IMR-90 (cell line): ENCODE data around the gene MRPL4. TPM values are rescaled to one million over a fixed set of nuclear protein-coding genes. Genes with fewer than 3 reads are reported as not detected.

Experiments
- ATAC-seq: fragments of 200-7000 bp; cut with Tn5 transposase; 2 replicates; pipeline ENCODE4 v1.9.1; 2020; ENCODE audit warnings: low read depth, mild to moderate bottlenecking, moderate library complexity
- BruUV-seq: library from RNA; stranded (reverse); fragments of 400-500 nt; replicated peaks from 2 replicates; lab custom pipeline; 2021; lab: Mats Ljungman, UMichigan
- CTCF ChIA-PET: fragments of 300-600 bp; formaldehyde crosslinking; extraction: SDS; loops from one replicate; lab custom pipeline; 2021; ENCODE audit warnings: antibody characterized with exemption; lab: Yijun Ruan, JAX
- POLR2A ChIA-PET: fragments of 300-600 bp; sonication (Branson Sonifier 250); formaldehyde crosslinking; loops from one replicate; lab custom pipeline; 2022; ENCODE audit warnings: antibody characterized with exemption; ENCODE audit not compliant: unreplicated experiment; lab: Charles Lee
- DNase-seq: peaks from one replicate; pipeline ENCODE4 v3.0.0; 2013
- H2AFZ ChIP-seq: replicated peaks from 2 replicates; pipeline ENCODE3; 2013; ENCODE audit warnings: low read length, mild to moderate bottlenecking; ENCODE audit not compliant: poor library complexity
- H2AK5ac ChIP-seq: 2 replicates; pipeline ENCODE4 v1.6.1; 2013; ENCODE audit warnings: low read depth, low read length, inconsistent platforms
- H2AK9ac ChIP-seq: replicated peaks from 2 replicates; pipeline ENCODE3; 2013; ENCODE audit warnings: mild to moderate bottlenecking, low read depth, low read length, moderate library complexity; ENCODE audit not compliant: poor library complexity
- H2BK120ac ChIP-seq: 2 replicates; pipeline ENCODE4 v1.6.1; 2013; ENCODE audit warnings: low read depth, low read length, inconsistent platforms
- H2BK15ac ChIP-seq: 3 replicates; pipeline ENCODE4 v1.6.1; 2013; ENCODE audit warnings: low read depth, low read length, inconsistent platforms
- H2BK20ac ChIP-seq: 2 replicates; pipeline ENCODE4 v1.6.1; 2013; ENCODE audit warnings: low read depth, mild to moderate bottlenecking, inconsistent platforms, low read length, moderate library complexity
- H2BK5ac ChIP-seq: 2 replicates; pipeline ENCODE4 v1.6.1; 2013; ENCODE audit warnings: mild to moderate bottlenecking, low read depth, low read length, inconsistent platforms; ENCODE audit not compliant: poor library complexity, severe bottlenecking
- H3K14ac ChIP-seq: replicated peaks from 2 replicates; pipeline ENCODE4 v1.6.1; 2013; ENCODE audit warnings: low read depth, low read length, inconsistent platforms
- H3K18ac ChIP-seq: 2 replicates; pipeline ENCODE4 v1.6.1; 2013; ENCODE audit warnings: low read depth, low read length, control low read depth
- H3K23ac ChIP-seq: 2 replicates; pipeline ENCODE4 v1.6.1; 2013; ENCODE audit warnings: low read depth, low read length, inconsistent platforms
- H3K27ac ChIP-seq: 2 replicates; pipeline ENCODE4 v1.5.1; 2013; ENCODE audit warnings: mild to moderate bottlenecking, control low read depth, low read length; ENCODE audit not compliant: insufficient read depth
- H3K27me3 ChIP-seq: 2 replicates; pipeline ENCODE4 v1.6.1; 2013; ENCODE audit warnings: low read length; ENCODE audit not compliant: control insufficient read depth, insufficient read depth
- H3K36me3 ChIP-seq: 2 replicates; pipeline ENCODE4 v1.6.1; 2013; ENCODE audit warnings: low read length, mixed read lengths; ENCODE audit not compliant: control insufficient read depth, insufficient read depth
- H3K4ac ChIP-seq: 2 replicates; pipeline ENCODE4 v1.6.1; 2013; ENCODE audit warnings: low read depth, low read length, inconsistent platforms
- H3K4me1 ChIP-seq: 2 replicates; pipeline ENCODE4 v1.6.1; 2013; ENCODE audit warnings: low read length, mixed read lengths; ENCODE audit not compliant: control insufficient read depth, insufficient read depth
- H3K4me2 ChIP-seq: 2 replicates; pipeline ENCODE4 v1.6.1; 2013; ENCODE audit warnings: low read depth, mild to moderate bottlenecking, control low read depth, low read length, moderate library complexity
- H3K4me3 ChIP-seq: 2 replicates; pipeline ENCODE4 v1.5.1; 2013; ENCODE audit warnings: low read depth, mild to moderate bottlenecking, control low read depth, low read length, moderate library complexity; ENCODE audit not compliant: insufficient read depth
- H3K56ac ChIP-seq: 2 replicates; pipeline ENCODE4 v1.6.1; 2013; ENCODE audit warnings: low read length, inconsistent platforms; ENCODE audit not compliant: insufficient read depth; ENCODE audit errors: extremely low read depth
- H3K79me1 ChIP-seq, 2 experiments: 2 replicates each; pipeline ENCODE4 v1.6.1; 2013; ENCODE audit warnings: low read length in 2 of 2, inconsistent platforms in 1 of 2, low read depth in 1 of 2
- H3K9ac ChIP-seq: 2 replicates; pipeline ENCODE4 v1.6.1; 2013; ENCODE audit warnings: low read depth, low read length, control low read depth
- H3K9me1 ChIP-seq: 2 replicates; pipeline ENCODE4 v1.6.1; 2013; ENCODE audit warnings: low read length, inconsistent platforms; ENCODE audit not compliant: insufficient read depth
- H3K9me3 ChIP-seq: 2 replicates; pipeline ENCODE4 v1.6.1; 2013; ENCODE audit warnings: low read length; ENCODE audit not compliant: control insufficient read depth, insufficient read depth
- H4K20me1 ChIP-seq: 2 replicates; pipeline ENCODE4 v1.6.1; 2013; ENCODE audit warnings: low read length, inconsistent platforms; ENCODE audit not compliant: insufficient read depth
- H4K5ac ChIP-seq: 2 replicates; pipeline ENCODE4 v1.6.1; 2013; ENCODE audit warnings: mild to moderate bottlenecking, low read depth, low read length, control low read depth
- H4K8ac ChIP-seq, 2 experiments: 2 replicates each; pipeline ENCODE4 v1.6.1; 2013; ENCODE audit warnings: low read depth in 2 of 2, low read length in 2 of 2, control low read depth in 1 of 2, inconsistent platforms in 1 of 2
- H4K91ac ChIP-seq: 2 replicates; pipeline ENCODE4 v1.6.1; 2013; ENCODE audit warnings: low read depth, low read length, inconsistent platforms; ENCODE audit not compliant: insufficient read depth
- CEBPB ChIP-seq: IDR thresholded peaks from 2 replicates; pipeline ENCODE4 v1.6.1; 2012; ENCODE audit warnings: low read depth, low read length, improper control_type of control experiment
- CHD1 ChIP-seq: IDR thresholded peaks from 2 replicates; pipeline ENCODE4 v1.6.1; 2012; ENCODE audit warnings: low read depth, low read length, improper control_type of control experiment
- CTCF ChIP-seq: conservative IDR thresholded peaks from 2 replicates; pipeline ENCODE4 v1.5.1; 2012; ENCODE audit warnings: mild to moderate bottlenecking, low read depth, low read length, improper control_type of control experiment
- FOS ChIP-seq: fragments of 150-350 bp; IDR thresholded peaks from 2 replicates; pipeline ENCODE4 v1.6.1; 2016; ENCODE audit warnings: low read depth, low read length
- MAZ ChIP-seq: IDR thresholded peaks from 2 replicates; pipeline ENCODE4 v1.6.1; 2012; ENCODE audit warnings: low read depth, mild to moderate bottlenecking, low read length, improper control_type of control experiment, moderate library complexity, borderline replicate concordance
- RAD21 ChIP-seq: IDR thresholded peaks from 2 replicates; pipeline ENCODE4 v1.6.1; 2012; ENCODE audit warnings: low read length, improper control_type of control experiment
- SMC3 ChIP-seq: fragments of 150-350 bp; IDR thresholded peaks from 2 replicates; pipeline ENCODE4 v1.6.1; 2016; ENCODE audit warnings: low read depth, mild to moderate bottlenecking, antibody characterized with exemption, low read length, moderate library complexity
- WGBS, 2 experiments: methylation state at CpG; one replicate each; pipeline versions ENCODE4 v1.1.5 to v1.1.7; 2013; ENCODE audit warnings: missing lambda C conversion rate in 2 of 2; ENCODE audit not compliant: insufficient read length in 1 of 2; ENCODE audit errors: extremely low coverage in 2 of 2; 5-methylcytosine and 5-hydroxymethylcytosine counted together
- dilution Hi-C: fragments of 300-500 bp; cut with HindIII; formaldehyde crosslinking; loops from one replicate; pipeline ENCODE4 v1.14.3; 2018; ENCODE audit warnings: low sequenced_read_pairs; ENCODE audit not compliant: unreplicated experiment
- in situ Hi-C: fragments of 300-500 bp; cut with MboI; formaldehyde crosslinking; loops from 3 replicates; pipeline ENCODE4 v1.14.3; 2019; ENCODE audit warnings: low sequenced_read_pairs, inconsistent platforms, mixed read lengths
- intact Hi-C: fragments of 100-400 bp; cut with micrococcal nuclease; formaldehyde crosslinking; loops from 2 replicates; pipeline ENCODE4 v1.10.0; 2022
- polyA plus RNA-seq, 3 experiments: library from polyadenylated mRNA; depleted of rRNA; stranded (reverse); fragments of >200 nt; gene quantifications; 2 replicates each; pipeline ENCODE4 v1.2.3, GENCODE V29; 2012; ENCODE audit warnings: low replicate concordance in 1 of 3
- total RNA-seq: library from RNA; depleted of rRNA; stranded (reverse); fragments of >200 nt; gene quantifications from 2 replicates; pipeline ENCODE4 v1.2.3, GENCODE V29; 2012

MRPL4 gene
- total and polyA plus RNA-seq, 2 of the 4 experiments (the other 2 are of a cell fraction): 32.8 to 108 TPM

- H2BK15ac ChIP-seq: peak overlapping the region; percentile 34; the same call in 1 of the 3 replicates
- H2BK5ac ChIP-seq: peak overlapping the region; percentile 4
- no TSS peak for BruUV-seq
- H2AK5ac ChIP-seq: peak overlapping the region; percentile 85
- H3K4ac ChIP-seq: peak overlapping the region; percentile 67
- intact Hi-C loops (loop anchor here (2.0 kb wide), 1 partner anchor 37 kb away; the partner anchor contains the start of gene DNMT1), in situ Hi-C loops (no loop called here), dilution Hi-C loops (no loop called here)
- peak overlapping the region; percentile 48; the same call in 1 of the 2 replicates for H2BK20ac ChIP-seq
- peaks cover 29 to 45% of the 10 kb centered on the region in 2 experiments; a peak in 3 of 4 replicates for H3K79me1 ChIP-seq
- no peaks in the 10 kb centered on the region for H3K27me3 ChIP-seq
- peak overlapping the region; percentile 75; the same call in 1 of the 2 replicates for H3K27ac ChIP-seq
- peak overlapping the region; percentile 18 to 66; a peak in 2 of 4 replicates for H4K8ac ChIP-seq
- 46% methylated on average over 4 of the region's 8 CpGs; no CpG with 5 or more reads in 1 of the 2 experiments for WGBS, 2 experiments
- H4K20me1 ChIP-seq: peaks cover 14% of the 10 kb centered on the region
- H2AK9ac ChIP-seq: no peak overlapping the region
- CTCF ChIA-PET: interaction anchor here (0.5 kb wide), 1 partner anchor 18 kb away, joined by 5 read pairs; no protein-coding TSS in a partner anchor
- peak overlapping the region; percentile 45 for H4K5ac ChIP-seq
- peaks cover 7% of the 10 kb centered on the region; the same call in 1 of the 2 replicates for H3K36me3 ChIP-seq
- peak overlapping the region; percentile 11; the same call in 1 of the 2 replicates for H2BK120ac ChIP-seq
- no peak overlapping the region for H4K91ac ChIP-seq
- POLR2A ChIA-PET: no interaction called here
- peak overlapping the region; percentile 34 for H3K4me2 ChIP-seq
- peak overlapping the region; percentile 42 for H3K18ac ChIP-seq
- H3K4me1 ChIP-seq: peaks cover 25% of the 10 kb centered on the region
- H3K4me3 ChIP-seq: peak overlapping the region; percentile 87
- DNase-seq (no peak), ATAC-seq (no peak)
- peak overlapping the region; percentile 69 for H2AFZ ChIP-seq
- H3K9me1 ChIP-seq: peaks cover 14% of the 10 kb centered on the region
- no peak overlapping the region for H3K23ac ChIP-seq
- peak overlapping the region; percentile 47; the same call in 1 of the 2 replicates for H3K9ac ChIP-seq
- no peak overlapping the region for H3K56ac ChIP-seq
- TF ChIP-seq SMC3 (no peak), MAZ (no peak), CHD1 (no peak), CTCF (no peak), FOS (no peak), RAD21 (no peak), CEBPB (no peak)
- H3K9me3 ChIP-seq: no peaks in the 10 kb centered on the region
- peak overlapping the region; percentile 18 for H3K14ac ChIP-seq
Observed at GRCh38 chr19:10231612-10232228, 20.3 kb upstream of the MRPL4 start.
